Measurements from ENCODE around the gene TMEM25. TPM values are rescaled to one million over a fixed set of nuclear protein-coding genes. Genes with fewer than 3 reads are reported as not detected.
"Not testable (repeated sequence)": the region's sequence is repeated elsewhere in the genome, so short reads cannot be mapped to it uniquely, and the experiment has no call there.

TMEM25 gene
- total RNA-seq: 53.5 and 59.5 TPM in 2 replicates
- long read RNA-seq, transcript TMEM25-201 (9 exons, 2,409 nt): major isoform, 11 of 50 reads
- long read RNA-seq, partial matches to known transcripts: 9 of 50 reads
- long read RNA-seq, other reads (novel, unspliced or antisense): 23 of 50 reads

- H3K27me3 Mint-ChIP-seq: no peaks in the 10 kb centered on the region
- peak within 1 kb of the TSS; percentile 97 for H3K4me3 Mint-ChIP-seq (ENCODE audit: low read depth)
- no peaks in the 10 kb centered on the region for H3K36me3 Mint-ChIP-seq (ENCODE audit: insufficient read depth)
- peak; percentile 72 for DNase-seq (ENCODE audit: low spot score, unreplicated experiment)
- H3K27ac Mint-ChIP-seq: peak within 1 kb of the TSS; percentile 96
- TF ChIP-seq, protein P1, sequence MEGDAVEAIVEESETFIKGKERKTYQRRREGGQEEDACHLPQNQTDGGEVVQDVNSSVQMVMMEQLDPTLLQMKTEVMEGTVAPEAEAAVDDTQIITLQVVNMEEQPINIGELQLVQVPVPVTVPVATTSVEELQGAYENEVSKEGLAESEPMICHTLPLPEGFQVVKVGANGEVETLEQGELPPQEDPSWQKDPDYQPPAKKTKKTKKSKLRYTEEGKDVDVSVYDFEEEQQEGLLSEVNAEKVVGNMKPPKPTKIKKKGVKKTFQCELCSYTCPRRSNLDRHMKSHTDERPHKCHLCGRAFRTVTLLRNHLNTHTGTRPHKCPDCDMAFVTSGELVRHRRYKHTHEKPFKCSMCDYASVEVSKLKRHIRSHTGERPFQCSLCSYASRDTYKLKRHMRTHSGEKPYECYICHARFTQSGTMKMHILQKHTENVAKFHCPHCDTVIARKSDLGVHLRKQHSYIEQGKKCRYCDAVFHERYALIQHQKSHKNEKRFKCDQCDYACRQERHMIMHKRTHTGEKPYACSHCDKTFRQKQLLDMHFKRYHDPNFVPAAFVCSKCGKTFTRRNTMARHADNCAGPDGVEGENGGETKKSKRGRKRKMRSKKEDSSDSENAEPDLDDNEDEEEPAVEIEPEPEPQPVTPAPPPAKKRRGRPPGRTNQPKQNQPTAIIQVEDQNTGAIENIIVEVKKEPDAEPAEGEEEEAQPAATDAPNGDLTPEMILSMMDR (IDR thresholded peaks at IDR 0.05; ENCODE audit: unreplicated experiment): no peak
- H3K9me3 Mint-ChIP-seq (ENCODE audit: low read depth): no peaks in the 10 kb centered on the region
- H3K4me1 Mint-ChIP-seq (ENCODE audit: low read depth): peaks cover 23% of the 10 kb centered on the region
Observed at GRCh38 chr11:118530683-118531596, at the start of gene TMEM25. TMEM25 (plus strand) TSS chr11:118531192; CDS start chr11:118531802, 610 bp downstream.

DNA sequence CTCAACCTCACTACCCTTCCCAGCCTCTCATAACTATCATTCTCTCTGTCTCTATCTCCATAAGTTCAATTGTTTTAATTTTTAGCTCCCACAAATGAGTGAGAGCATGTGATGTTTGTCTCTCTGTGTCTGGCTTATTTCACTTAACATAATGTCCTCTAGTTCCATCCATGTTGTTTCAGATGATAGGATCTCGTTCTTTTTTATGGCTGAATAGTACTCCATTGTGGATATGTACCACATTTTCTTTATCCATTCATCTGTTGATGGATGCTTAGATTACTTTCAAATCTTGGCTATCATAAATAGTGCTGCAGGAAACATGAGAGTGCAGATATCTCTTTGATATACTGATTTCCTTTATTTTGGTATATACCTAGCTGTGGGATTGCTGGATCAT lies 49.8 kb upstream of the TMEM25 start:
- not testable (repeated sequence) for H3K27ac Mint-ChIP-seq; H3K4me1 Mint-ChIP-seq (ENCODE audit: low read depth); H3K9me3 Mint-ChIP-seq (ENCODE audit: low read depth); H3K27me3 Mint-ChIP-seq; H3K4me3 Mint-ChIP-seq (ENCODE audit: low read depth); DNase-seq (ENCODE audit: low spot score, unreplicated experiment)
- H3K36me3 Mint-ChIP-seq (ENCODE audit: insufficient read depth): peaks cover 37% of the 10 kb centered on the region

GRCh38 chr11:118484405-118484804 lies 46.6 kb upstream of the TMEM25 start:
- Mint-ChIP-seq H3K27ac (no peak overlapping the region), H3K27me3 (no peaks in the 10 kb centered on the region), H3K4me1 (ENCODE audit: low read depth) (no peaks in the 10 kb centered on the region), H3K9me3 (ENCODE audit: low read depth) (no peaks in the 10 kb centered on the region), H3K36me3 (ENCODE audit: insufficient read depth) (peaks cover 27% of the 10 kb centered on the region), H3K4me3 (ENCODE audit: low read depth) (no peak overlapping the region)
- TF ChIP-seq, protein P1 (IDR thresholded peaks at IDR 0.05; ENCODE audit: unreplicated experiment): no peak
- DNase-seq (ENCODE audit: low spot score, unreplicated experiment): no peak

- H3K27ac Mint-ChIP-seq: no peak overlapping the region
Observed at GRCh38 chr11:118485273-118485672, 45.7 kb upstream of the TMEM25 start.

DNA sequence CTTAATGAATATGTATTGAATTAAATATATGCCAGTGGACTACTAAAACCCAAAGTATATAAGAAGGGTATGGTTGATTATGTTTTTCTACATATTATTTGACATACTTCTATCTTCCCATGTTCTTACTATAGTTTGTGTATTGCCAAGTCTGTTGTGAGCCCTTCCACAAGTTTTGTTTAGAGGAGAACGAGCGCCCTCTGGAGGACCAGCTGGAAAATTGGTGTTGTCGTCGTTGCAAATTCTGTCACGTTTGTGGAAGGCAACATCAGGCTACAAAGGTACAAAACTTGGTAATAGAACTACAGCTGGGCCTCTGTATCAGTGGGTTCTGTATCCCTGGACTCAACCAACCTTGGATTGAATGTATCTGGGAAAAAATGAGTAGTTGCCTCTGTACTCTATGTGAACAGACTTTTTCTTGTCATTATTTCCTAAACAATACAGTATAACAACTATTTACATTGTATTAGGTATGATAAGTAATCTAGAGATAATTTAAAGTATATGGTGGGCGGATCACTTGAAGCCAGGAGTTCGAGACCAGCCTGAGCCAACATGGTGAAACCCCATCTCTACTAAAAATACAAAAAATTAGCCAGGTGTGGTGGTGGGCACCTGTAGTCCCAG lies 42.4 kb upstream of the TMEM25 start:
- H3K4me3 Mint-ChIP-seq (ENCODE audit: low read depth): no peak overlapping the region
- TF ChIP-seq, protein P1 (IDR thresholded peaks at IDR 0.05; ENCODE audit: unreplicated experiment): peak; percentile 80
- no peaks in the 10 kb centered on the region for H3K27me3 Mint-ChIP-seq
- H3K9me3 Mint-ChIP-seq (ENCODE audit: low read depth): no peaks in the 10 kb centered on the region
- no peaks in the 10 kb centered on the region for H3K4me1 Mint-ChIP-seq (ENCODE audit: low read depth)
- peaks cover 25% of the 10 kb centered on the region for H3K36me3 Mint-ChIP-seq (ENCODE audit: insufficient read depth)
- no peak overlapping the region for H3K27ac Mint-ChIP-seq
- DNase-seq (ENCODE audit: low spot score, unreplicated experiment): peak; percentile 52

More at GRCh38 chr11:118485273-118485672, 45.7 kb upstream of the TMEM25 start:
- TF ChIP-seq, protein P1 (IDR thresholded peaks at IDR 0.05; ENCODE audit: unreplicated experiment): peak; percentile 31
- no peaks in the 10 kb centered on the region for H3K27me3 Mint-ChIP-seq
- H3K4me3 Mint-ChIP-seq (ENCODE audit: low read depth): no peak overlapping the region
- no peaks in the 10 kb centered on the region for H3K9me3 Mint-ChIP-seq (ENCODE audit: low read depth)
- peaks cover 24% of the 10 kb centered on the region for H3K36me3 Mint-ChIP-seq (ENCODE audit: insufficient read depth)
- no peak for DNase-seq (ENCODE audit: low spot score, unreplicated experiment)
- H3K4me1 Mint-ChIP-seq (ENCODE audit: low read depth): no peaks in the 10 kb centered on the region

Data from progenitor cell of endocrine pancreas (in vitro differentiated cells).